Measurements from ENCODE around the gene APOC4. TPM values are rescaled to one million over a fixed set of nuclear protein-coding genes. Genes with fewer than 3 reads are reported as not detected.

APOC4 gene
- total RNA-seq: not detected

GRCh38 chr19:44942067-44942571 lies at the start of gene APOC4:
APOC4 (plus strand) TSS chr19:44942237; CDS start chr19:44942278, 41 bp downstream.

GRCh38 chr19:44905437-44906160 lies 36.4 kb upstream of the APOC4 start, which contains the start of gene APOE:
APOE (plus strand) TSS chr19:44905796; CDS start chr19:44906625, 829 bp downstream.

GRCh38 chr19:44914433-44915206 lies 27.4 kb upstream of the APOC4 start, which contains the start of gene APOC1:
APOC1 (plus strand) TSS chr19:44914608; CDS start chr19:44914892, 284 bp downstream.

GRCh38 chr19:44954649-44955504 lies 12.8 kb downstream of the APOC4 start, which contains the start of gene CLPTM1:
CLPTM1 (plus strand) TSS chr19:44955380; CDS start chr19:44955396, 16 bp downstream.

Other genes starting within 250 kb of the APOC4 start
- not detected for gene CEACAM16, start 243.1 kb upstream of the APOC4 start, total RNA-seq
- gene BCL3, start 193.5 kb upstream of the APOC4 start, total RNA-seq: 1 to 10 TPM; 4.0 to 7.2 TPM
- not detected for gene CBLC, start 164.3 kb upstream of the APOC4 start, total RNA-seq
- under 1 TPM; 0.67 to 0.69 TPM for gene BCAM, start 133.1 kb upstream of the APOC4 start, total RNA-seq
- gene NECTIN2, start 95.9 kb upstream of the APOC4 start, total RNA-seq: 10 to 100 TPM; 60.9 to 68.3 TPM
- gene TOMM40, start 51.0 kb upstream of the APOC4 start, total RNA-seq: 100 to 1,000 TPM in 1 of 2 donors, 10 to 100 TPM in 1; 68.5 to 114 TPM
- 100 to 1,000 TPM in 1 of 2 donors, 10 to 100 TPM in 1; 87.9 to 191 TPM for gene APOE, start 36.4 kb upstream of the APOC4 start, total RNA-seq
- 1 to 10 TPM; 2.8 to 6.7 TPM for gene APOC1, start 27.6 kb upstream of the APOC4 start, total RNA-seq
- 1 to 10 TPM in 1 of 2 donors, under 1 TPM in 1; 1.00 to 4.5 TPM for gene APOC2, start 3.8 kb downstream of the APOC4 start, total RNA-seq
- gene CLPTM1, start 13.1 kb downstream of the APOC4 start, total RNA-seq: 10 to 100 TPM; 64.7 to 85.6 TPM
- gene RELB, start 59.2 kb downstream of the APOC4 start, total RNA-seq: 10 to 100 TPM in 1 of 2 donors, 1 to 10 TPM in 1; 5.0 to 24.4 TPM
- gene CLASRP, start 96.8 kb downstream of the APOC4 start, total RNA-seq: 10 to 100 TPM; 10.7 to 19.3 TPM
- under 1 TPM in 1 of 2 donors, not detected in 1; 0.33 TPM for gene ZNF296, start 134.2 kb downstream of the APOC4 start, total RNA-seq
- 10 to 100 TPM; 17.9 to 29.6 TPM for gene GEMIN7, start 137.0 kb downstream of the APOC4 start, total RNA-seq
- gene PPP1R37, start 150.9 kb downstream of the APOC4 start, total RNA-seq: 10 to 100 TPM; 65.6 to 66.8 TPM
- under 1 TPM; under 0.01 TPM for gene NKPD1, start 218.7 kb downstream of the APOC4 start, total RNA-seq
- gene TRAPPC6A, start 236.0 kb downstream of the APOC4 start, total RNA-seq: 10 to 100 TPM; 10.3 TPM
- gene BLOC1S3, start 236.5 kb downstream of the APOC4 start, total RNA-seq: 1 to 10 TPM; 4.8 to 6.7 TPM

Measured in melanocyte of skin (primary cell).